ENCODE measurements around the gene GPRASP2. TPM values are rescaled to one million over a fixed set of nuclear protein-coding genes. Genes with fewer than 3 reads are reported as not detected.

The GPRASP2 gene
- polyA plus RNA-seq, 1 donor (not counting 4 experiments of a cell fraction or from before 2014, with no cell fraction given) = 4.9 TPM

DNA sequence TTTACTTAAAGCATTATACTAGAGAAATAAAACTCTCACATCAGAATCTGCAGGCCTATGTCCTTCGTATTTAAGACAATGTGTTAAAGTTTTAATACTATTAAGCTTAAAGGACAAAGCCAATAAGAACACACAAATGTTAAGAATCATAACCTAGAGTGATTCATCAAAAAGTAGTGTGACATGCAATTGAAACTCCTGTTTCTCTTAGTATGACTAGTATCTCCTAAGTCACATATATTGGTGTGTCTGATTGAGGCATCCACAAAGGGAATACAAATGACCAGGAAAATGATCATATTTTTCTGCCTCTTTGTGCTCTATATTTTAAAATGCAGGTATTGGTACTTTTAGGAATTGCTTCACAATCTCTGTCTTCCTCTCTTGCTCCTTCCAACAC lies 32.1 kb downstream of the GPRASP2 start:
- H2AFZ ChIP-seq (ENCODE audit: control insufficient read depth, low read length) = no peak overlapping the region
- DNase-seq (ENCODE audit: low read depth, low spot score) (no peak), FAIRE-seq (no peak)
- H3K9me1 ChIP-seq (ENCODE audit: control insufficient read depth, extremely low read depth, insufficient read depth, low read length) = no peaks in the 10 kb centered on the region
- no peaks in the 10 kb centered on the region for H3K9me3 ChIP-seq (ENCODE audit: control insufficient read depth, low read depth, low read length)
- no peaks in the 10 kb centered on the region for H3K79me2 ChIP-seq (ENCODE audit: control insufficient read depth, insufficient read depth, low read length)
- no peaks in the 10 kb centered on the region for H3K36me3 ChIP-seq (ENCODE audit: control insufficient read depth in 2 of 2, extremely low read depth in 1 of 2, insufficient read depth in 2 of 2, low read length in 2 of 2)
- H3K4me3 ChIP-seq (ENCODE audit: control insufficient read depth in 2 of 3, extremely low read depth in 1 of 3, insufficient read depth in 2 of 3, low read depth in 1 of 3, low read length in 3 of 3) = no peak overlapping the region
- no peak for TF ChIP-seq EZH2 (IDR thresholded peaks at IDR 0.05; ENCODE audit: low read length)
- TF ChIP-seq, protein P1, sequence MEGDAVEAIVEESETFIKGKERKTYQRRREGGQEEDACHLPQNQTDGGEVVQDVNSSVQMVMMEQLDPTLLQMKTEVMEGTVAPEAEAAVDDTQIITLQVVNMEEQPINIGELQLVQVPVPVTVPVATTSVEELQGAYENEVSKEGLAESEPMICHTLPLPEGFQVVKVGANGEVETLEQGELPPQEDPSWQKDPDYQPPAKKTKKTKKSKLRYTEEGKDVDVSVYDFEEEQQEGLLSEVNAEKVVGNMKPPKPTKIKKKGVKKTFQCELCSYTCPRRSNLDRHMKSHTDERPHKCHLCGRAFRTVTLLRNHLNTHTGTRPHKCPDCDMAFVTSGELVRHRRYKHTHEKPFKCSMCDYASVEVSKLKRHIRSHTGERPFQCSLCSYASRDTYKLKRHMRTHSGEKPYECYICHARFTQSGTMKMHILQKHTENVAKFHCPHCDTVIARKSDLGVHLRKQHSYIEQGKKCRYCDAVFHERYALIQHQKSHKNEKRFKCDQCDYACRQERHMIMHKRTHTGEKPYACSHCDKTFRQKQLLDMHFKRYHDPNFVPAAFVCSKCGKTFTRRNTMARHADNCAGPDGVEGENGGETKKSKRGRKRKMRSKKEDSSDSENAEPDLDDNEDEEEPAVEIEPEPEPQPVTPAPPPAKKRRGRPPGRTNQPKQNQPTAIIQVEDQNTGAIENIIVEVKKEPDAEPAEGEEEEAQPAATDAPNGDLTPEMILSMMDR (optimal IDR thresholded peaks at IDR 0.05 in 1 of 3, IDR thresholded peaks at IDR 0.05 in 1 of 3, conservative IDR thresholded peaks at IDR 0.05 in 1 of 3; ENCODE audit: extremely low read depth in 1 of 3, insufficient read depth in 2 of 3, low read length in 3 of 3) = no peak
- no peak overlapping the region for H3K9ac ChIP-seq (ENCODE audit: control insufficient read depth, extremely low read depth, insufficient read depth, low read length)
- no peak overlapping the region for H3K4me2 ChIP-seq (ENCODE audit: control insufficient read depth, extremely low read depth, insufficient read depth, low read depth, low read length)
- dilution Hi-C loops (cut with MboI; ENCODE audit: extremely low pct_ligation_motif_present, low sequenced_read_pairs) = no loop called here
- no peak overlapping the region for H3K27ac ChIP-seq (ENCODE audit: control insufficient read depth, insufficient read depth, low read length)
- H3K4me1 ChIP-seq (ENCODE audit: control insufficient read depth, extremely low read depth, insufficient read depth, low read length) = no peaks in the 10 kb centered on the region
- H4K20me1 ChIP-seq (ENCODE audit: control insufficient read depth, extremely low read depth, insufficient read depth, low read length) = no peaks in the 10 kb centered on the region
- H3K27me3 ChIP-seq (ENCODE audit: control insufficient read depth, extremely low read depth, insufficient read depth, low read length) = no peaks in the 10 kb centered on the region

DNA sequence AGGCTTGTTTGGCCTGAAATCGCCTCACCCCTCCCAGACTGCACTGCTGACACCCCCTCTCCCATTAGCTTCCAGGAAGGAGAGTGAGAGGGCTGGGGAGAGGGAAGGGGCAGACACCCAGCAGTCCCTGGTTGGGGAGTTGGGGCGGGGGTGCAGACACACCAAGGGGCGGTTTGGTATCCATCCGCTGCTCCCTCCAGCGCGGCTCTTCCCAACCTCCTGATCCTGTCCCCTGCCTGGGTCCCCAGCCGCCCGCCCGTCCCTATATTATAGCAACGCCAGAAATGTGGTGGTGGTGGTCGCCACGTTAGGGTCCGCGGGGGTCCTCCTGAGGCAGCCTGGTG lies 33.2 kb downstream of the GPRASP2 start:
- H2AFZ ChIP-seq (ENCODE audit: control insufficient read depth, low read length) = no peak overlapping the region
- H3K4me2 ChIP-seq (ENCODE audit: control insufficient read depth, extremely low read depth, insufficient read depth, low read depth, low read length) = no peak overlapping the region
- dilution Hi-C loops (cut with MboI; ENCODE audit: extremely low pct_ligation_motif_present, low sequenced_read_pairs) = no loop called here
- H3K27me3 ChIP-seq (ENCODE audit: control insufficient read depth, extremely low read depth, insufficient read depth, low read length) = no peaks in the 10 kb centered on the region
- no peaks in the 10 kb centered on the region for H3K4me1 ChIP-seq (ENCODE audit: control insufficient read depth, extremely low read depth, insufficient read depth, low read length)
- no peak for DNase-seq (ENCODE audit: low read depth, low spot score)
- H3K9ac ChIP-seq (ENCODE audit: control insufficient read depth, extremely low read depth, insufficient read depth, low read length) = no peak overlapping the region
- no peak overlapping the region for H3K27ac ChIP-seq (ENCODE audit: control insufficient read depth, insufficient read depth, low read length)
- H4K20me1 ChIP-seq (ENCODE audit: control insufficient read depth, extremely low read depth, insufficient read depth, low read length) = no peaks in the 10 kb centered on the region
- H3K9me1 ChIP-seq (ENCODE audit: control insufficient read depth, extremely low read depth, insufficient read depth, low read length) = no peaks in the 10 kb centered on the region
- no peaks in the 10 kb centered on the region for H3K9me3 ChIP-seq (ENCODE audit: control insufficient read depth, low read depth, low read length)
- no peak for TF ChIP-seq EZH2 (IDR thresholded peaks at IDR 0.05; ENCODE audit: low read length)
- TF ChIP-seq, protein P1 (optimal IDR thresholded peaks at IDR 0.05 in 1 of 3, IDR thresholded peaks at IDR 0.05 in 1 of 3, conservative IDR thresholded peaks at IDR 0.05 in 1 of 3; ENCODE audit: extremely low read depth in 1 of 3, insufficient read depth in 2 of 3, low read length in 3 of 3) = no peak
- FAIRE-seq = no peak
- H3K36me3 ChIP-seq (ENCODE audit: control insufficient read depth in 2 of 2, extremely low read depth in 1 of 2, insufficient read depth in 2 of 2, low read length in 2 of 2) = no peaks in the 10 kb centered on the region
- H3K79me2 ChIP-seq (ENCODE audit: control insufficient read depth, insufficient read depth, low read length) = no peaks in the 10 kb centered on the region
- peak overlapping the region in 1 of 3 experiments; percentile 45 for H3K4me3 ChIP-seq (ENCODE audit: control insufficient read depth in 2 of 3, extremely low read depth in 1 of 3, insufficient read depth in 2 of 3, low read depth in 1 of 3, low read length in 3 of 3)

All from keratinocyte (primary cell).